ENCODE results near the gene APOC3.

APOC3 gene

DNA sequence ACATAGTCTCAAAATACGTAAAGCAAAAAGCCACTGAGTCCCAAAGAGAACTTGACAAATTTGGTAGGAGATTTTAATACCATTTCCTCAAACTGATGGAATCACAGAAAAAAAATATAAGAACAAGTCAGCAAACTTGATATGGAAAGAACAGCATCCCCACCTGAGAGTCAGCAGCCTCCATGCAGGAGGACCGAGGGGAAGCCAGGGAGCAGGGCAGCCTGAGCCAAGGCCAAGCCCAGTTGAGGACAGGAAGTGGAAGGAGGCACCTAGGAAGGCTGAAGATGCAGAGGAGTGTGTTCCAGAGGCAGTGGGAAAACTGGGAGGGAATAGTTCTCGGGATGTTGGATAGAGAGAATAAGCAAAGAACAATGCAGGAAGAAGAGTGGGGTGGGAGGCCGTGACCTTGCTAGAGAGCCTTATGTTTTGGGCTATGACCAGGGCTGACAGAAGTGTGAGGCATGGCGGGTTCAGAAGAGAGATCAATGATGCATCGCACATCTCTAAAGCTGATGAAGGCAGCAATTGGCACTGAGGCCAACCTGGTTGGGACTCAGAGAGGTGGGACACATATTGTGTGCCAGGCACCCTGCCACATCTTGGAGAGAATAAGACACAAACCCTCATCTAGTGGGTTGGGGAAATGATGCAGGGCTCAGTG, 22.0 kb upstream of the APOC3 start:
- no peak for DNase-seq

- no peak for DNase-seq
These were observed 21.2 kb upstream of the APOC3 start for GRCh38 chr11:116808262-116809175.

- DNase-seq, result no peak
These were observed 18.5 kb upstream of the APOC3 start for GRCh38 chr11:116811194-116811593.

- DNase-seq, result no peak
These were observed 17.6 kb upstream of the APOC3 start for GRCh38 chr11:116812109-116812508.

GRCh38 chr11:116813170-116813569, 16.5 kb upstream of the APOC3 start:
- no peak for DNase-seq

DNA sequence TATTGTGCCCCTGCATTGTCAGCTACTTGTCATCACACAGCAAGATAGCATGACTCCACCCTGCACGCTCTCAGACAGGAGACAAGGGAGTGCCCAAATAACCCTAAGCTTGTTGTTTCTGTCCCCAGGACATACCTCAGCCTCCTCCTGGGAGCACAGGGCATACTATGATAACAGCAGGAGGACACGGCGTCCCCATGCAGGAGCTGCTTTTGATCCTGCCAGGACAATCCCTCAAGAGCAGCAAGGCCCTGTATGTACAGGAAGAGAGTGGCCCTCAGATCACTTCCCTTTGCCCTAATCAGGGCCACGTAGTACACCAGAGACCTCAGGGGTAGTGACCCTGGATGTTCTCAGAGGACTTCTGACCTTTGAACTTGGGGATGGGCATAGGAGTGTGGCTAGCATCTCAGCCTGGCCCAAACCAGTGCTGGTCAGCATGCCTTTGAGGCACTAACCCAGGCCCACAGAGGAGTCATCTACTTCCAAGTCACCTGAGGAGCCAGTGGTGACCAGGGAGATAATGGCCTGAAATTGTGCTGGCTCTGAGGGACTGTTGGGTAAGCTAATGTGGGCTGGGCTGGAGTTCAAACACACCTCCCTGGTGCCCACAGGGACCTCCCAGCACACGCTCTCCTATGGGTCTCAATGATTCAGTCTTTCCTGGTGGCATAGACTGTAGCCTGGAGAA, 15.8 kb upstream of the APOC3 start:
- DNase-seq, result no peak

GRCh38 chr11:116814502-116814901, 15.2 kb upstream of the APOC3 start:
- no peak for DNase-seq

DNA sequence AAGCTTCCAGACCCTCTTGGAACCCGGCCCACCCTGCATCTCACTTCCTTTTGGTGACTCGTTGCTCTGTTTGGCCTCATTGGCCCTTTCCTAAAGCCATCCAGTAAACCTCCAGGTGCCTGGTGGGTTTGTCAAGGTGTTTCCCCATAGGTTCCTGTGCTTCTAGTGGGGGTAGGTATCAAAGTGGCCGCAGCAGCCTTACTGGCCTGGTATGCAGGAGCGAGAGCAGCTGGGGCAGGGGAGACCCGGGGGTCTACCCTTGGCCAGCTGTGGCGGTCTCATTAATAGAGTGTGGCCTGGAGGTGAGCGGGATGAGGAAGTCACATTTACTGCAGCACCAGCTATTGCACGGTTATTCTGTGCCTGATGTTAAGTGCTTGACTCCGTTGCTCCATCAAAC, 10.7 kb upstream of the APOC3 start:
- no peak for DNase-seq

DNA sequence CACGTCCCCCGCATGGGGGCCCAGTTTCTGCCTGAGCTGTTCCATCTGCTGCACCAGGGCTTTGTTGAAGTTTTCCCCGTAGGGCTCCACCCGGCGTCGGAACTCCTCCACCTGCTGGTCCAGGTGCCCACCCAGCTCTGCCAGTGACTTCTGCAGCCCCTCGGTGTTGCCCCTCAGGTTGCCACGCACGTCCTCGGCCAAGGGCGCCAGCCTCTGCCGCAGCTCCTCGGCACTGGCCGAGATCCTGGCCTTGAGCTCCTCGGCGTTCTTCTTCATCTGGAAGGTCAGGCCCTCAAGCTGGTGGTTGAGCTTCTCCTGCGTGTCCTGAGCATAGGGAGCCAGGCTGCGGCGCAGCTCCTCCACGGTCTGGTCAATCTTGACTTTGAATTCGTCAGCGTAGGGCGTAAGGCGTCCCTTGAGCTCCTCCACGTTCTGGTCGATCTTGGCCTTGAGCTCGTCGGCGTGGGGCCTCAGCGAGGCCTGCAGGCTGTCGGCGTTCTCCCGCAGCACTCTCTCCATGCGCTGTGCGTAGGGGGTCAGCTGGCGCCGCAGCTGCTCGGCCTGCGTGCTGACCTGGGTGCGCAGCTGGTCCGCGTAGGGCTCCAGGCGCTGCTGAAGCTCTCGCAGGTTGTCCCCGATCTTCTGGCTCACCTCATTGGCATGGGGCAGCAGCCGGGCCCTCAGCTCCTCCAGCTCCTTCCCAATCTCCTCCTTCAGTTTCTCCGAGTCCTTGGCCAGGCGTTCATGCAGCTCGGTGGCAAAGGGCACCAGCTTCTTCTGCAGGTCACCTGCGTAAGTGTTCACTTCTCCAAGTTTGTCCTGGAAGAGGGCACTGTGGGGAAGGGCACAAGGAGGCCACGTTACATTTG, 8.4 kb upstream of the APOC3 start:
- DNase-seq, result no peak

GRCh38 chr11:116822575-116822974, 7.1 kb upstream of the APOC3 start:
- DNase-seq, result no peak

DNA sequence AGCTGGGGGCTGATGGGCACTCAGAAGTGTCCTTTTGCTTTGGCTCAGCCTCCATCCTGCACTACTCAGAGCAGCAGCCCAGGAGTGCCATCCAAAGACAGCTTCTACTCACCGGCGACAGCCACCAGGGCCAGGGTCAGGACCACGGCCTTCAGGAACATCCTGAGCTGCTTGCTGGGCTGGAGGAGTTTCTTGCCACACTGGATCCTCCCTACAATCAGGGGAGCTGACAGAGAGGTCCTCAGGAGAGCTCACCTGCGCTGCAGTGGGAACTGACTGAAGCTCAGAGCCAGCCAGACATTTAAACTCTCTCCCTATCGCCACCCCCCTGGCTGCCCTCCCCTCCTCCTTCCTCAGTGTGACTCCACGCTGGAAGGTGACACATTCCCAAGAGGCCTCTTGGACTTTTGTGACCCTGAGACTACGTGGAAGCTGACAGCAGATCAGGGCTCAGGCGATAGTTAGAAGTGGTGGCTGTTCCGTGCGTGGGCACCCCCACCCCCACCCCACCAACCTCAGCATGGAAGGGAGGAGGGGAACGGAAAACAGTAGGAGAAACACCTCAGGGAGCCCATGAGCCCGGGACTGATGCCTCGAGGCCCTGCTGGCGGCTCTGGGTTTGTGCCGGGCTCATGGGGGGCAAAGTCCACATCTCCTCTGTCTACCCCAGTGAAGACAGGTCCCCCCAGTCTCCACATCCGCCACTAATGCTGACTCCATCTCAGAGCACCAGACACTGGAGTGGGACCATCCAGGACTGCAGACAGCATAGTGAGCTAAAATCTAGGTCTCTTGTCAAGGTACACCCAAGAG, 6.5 kb upstream of the APOC3 start, which contains the start of gene APOA4:
Gene APOA4, minus strand, starts transcription at position 274 of the 813 bp plus-strand sequence. Its CDS starts 113 bp downstream, at position 161.
- no peak for DNase-seq

- no peak for DNase-seq
These were observed 4.3 kb upstream of the APOC3 start for GRCh38 chr11:116825434-116825833.

DNA sequence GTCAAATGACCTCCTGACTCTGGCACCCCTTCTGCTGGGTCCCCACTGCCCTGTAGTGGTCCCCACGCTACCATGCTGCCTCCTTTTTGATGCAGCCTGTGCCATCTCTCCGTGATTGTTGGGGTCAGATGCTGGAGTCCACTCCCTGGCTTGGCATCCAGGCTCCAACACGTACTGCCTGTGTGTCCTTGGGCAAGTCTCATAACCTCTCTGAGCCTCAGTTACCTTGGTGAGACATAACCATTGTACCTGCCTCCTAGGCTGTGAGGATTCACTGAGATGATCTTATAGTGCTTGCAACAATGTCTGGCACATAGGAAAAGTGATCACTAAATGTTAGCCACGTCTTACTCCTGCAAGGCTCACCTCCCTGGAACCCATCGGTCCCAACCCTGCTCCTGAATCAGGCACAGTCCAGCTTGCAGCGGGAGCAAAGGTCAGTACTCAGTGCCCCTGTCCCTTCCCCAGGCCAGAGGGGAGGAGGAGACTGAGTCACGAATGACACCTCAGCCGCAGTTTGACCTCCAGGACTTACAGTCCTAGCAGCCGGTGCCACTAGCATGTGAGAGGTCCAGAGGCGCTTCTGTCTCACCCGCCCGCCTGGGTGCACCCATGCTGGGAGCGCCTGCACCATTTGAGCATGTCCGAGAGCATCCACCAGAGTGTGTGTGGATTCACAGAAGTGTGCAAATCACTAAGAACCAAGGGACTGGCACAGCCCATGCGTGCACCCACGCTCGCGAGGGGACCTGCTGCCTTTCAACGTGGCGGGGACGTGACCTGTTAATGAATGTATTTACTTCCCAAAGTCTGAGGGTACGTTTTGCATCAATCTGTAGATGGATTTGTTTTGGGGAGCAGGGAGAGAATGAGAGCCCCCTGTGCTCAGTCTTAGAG, 3.6 kb upstream of the APOC3 start:
- no peak for DNase-seq

GRCh38 chr11:116826751-116827431, 2.8 kb upstream of the APOC3 start:
- no peak for DNase-seq

DNA sequence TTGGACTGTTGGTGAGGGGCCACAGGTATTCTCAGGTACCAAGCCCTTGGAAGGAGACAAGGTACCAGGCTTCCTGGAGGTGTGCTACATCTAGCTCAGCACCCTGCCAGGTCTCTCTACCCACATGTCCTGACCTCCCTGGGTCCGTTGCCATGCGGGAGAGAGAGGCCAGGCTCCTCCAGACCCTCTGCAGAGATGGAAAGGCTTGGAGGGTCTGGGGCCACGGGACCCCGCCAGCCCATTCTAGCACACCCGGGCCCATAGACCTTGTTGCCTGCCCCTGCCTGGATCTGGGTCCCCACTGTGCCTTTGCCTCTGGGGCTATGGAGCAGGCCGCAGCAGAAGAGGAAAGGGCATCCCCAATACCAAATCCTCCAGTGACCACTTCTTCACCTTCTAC, 2.2 kb upstream of the APOC3 start:
- no peak for DNase-seq

DNA sequence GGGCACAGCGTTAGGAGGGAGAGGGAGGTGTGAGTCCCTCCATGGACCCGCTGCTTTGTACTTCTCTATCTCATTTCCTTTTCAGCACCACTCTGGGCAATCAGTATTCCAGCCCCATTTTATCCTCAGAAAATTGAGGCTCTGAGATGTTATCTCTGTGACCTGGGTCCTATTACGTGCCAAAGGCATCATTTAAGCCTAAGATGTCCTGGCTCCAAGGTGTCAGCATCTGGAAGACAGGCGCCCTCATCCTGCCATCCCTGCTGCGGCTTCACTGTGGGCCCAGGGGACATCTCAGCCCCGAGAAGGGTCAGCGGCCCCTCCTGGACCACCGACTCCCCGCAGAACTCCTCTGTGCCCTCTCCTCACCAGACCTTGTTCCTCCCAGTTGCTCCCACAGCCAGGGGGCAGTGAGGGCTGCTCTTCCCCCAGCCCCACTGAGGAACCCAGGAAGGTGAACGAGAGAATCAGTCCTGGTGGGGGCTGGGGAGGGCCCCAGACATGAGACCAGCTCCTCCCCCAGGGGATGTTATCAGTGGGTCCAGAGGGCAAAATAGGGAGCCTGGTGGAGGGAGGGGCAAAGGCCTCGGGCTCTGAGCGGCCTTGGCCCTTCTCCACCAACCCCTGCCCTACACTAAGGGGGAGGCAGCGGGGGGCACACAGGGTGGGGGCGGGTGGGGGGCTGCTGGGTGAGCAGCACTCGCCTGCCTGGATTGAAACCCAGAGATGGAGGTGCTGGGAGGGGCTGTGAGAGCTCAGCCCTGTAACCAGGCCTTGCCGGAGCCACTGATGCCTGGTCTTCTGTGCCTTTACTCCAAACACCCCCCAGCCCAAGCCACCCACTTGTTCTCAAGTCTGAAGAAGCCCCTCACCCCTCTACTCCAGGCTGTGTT, 829 bp upstream of the APOC3 start:
- no peak for DNase-seq

GRCh38 chr11:116830184-116830912, 641 bp downstream of the APOC3 start:
- DNase-seq, result no peak

- no peak for DNase-seq
These were observed 2.2 kb downstream of the APOC3 start for GRCh38 chr11:116831790-116832349.

All from inflammatory macrophage treated with lipopolysaccharide for 4 hours (primary cell).